Stimulated activated CD8-positive, alpha-beta memory T cell treated with anti-CD3 and anti-CD28 coated beads, Interleukin-15, amount 100 ng/mL, for 48 hours (primary cell): ENCODE measurements around the gene NEK7.

Experiments used
- DNase-seq, 2 donors: peaks; one replicate each; pipeline ENCODE4 v3.0.0-alpha.2; 2020; ENCODE audit warnings: low read depth in 2 of 2

NEK7 gene

GRCh38 chr1:198255784-198256183, 99.0 kb downstream of the NEK7 start:
- DNase-seq, result no peak

- DNase-seq, result no peak
These were observed 101.7 kb downstream of the NEK7 start for GRCh38 chr1:198258491-198258890.

GRCh38 chr1:198259333-198260074, 102.7 kb downstream of the NEK7 start:
- no peak for DNase-seq

DNA sequence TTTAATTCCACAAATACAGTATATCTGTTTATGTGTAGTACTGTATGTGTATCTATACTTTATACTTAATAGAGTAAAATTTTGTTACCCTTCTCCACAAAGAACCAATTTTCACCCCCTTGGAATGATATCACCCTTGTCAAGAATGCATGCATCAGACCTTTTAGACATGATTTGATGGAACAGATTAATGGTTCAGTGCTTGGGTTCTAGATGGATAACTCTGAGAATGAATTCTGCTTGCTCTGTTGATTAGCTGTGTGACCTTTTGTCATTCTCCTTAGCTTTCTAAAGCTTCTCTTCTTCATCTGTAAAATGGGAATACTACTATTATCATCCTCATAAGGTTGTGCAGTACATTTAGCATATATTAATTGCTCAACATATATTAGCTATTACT, 105.1 kb downstream of the NEK7 start:
- no peak for DNase-seq

GRCh38 chr1:198263186-198263585, 106.4 kb downstream of the NEK7 start:
- DNase-seq, result no peak

DNA sequence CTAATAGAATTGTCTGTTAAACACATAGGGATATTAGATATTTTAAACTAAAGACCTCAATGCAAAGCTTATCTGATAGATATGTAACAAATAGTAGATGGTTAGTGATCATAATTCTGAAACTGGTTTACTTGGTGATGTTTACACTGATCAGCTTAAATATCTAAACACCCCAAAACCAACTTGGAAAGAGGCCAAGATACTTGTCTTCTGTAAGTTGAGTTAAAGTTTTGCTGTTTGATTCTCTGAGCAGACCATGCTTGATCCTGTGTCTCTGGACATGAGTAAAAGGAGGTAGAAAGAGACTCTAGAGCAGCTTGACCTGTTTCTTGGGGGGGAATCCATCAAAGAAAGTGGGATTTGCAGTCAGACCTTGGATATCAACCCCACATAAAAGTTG, 107.5 kb downstream of the NEK7 start:
- no peak for DNase-seq

DNA sequence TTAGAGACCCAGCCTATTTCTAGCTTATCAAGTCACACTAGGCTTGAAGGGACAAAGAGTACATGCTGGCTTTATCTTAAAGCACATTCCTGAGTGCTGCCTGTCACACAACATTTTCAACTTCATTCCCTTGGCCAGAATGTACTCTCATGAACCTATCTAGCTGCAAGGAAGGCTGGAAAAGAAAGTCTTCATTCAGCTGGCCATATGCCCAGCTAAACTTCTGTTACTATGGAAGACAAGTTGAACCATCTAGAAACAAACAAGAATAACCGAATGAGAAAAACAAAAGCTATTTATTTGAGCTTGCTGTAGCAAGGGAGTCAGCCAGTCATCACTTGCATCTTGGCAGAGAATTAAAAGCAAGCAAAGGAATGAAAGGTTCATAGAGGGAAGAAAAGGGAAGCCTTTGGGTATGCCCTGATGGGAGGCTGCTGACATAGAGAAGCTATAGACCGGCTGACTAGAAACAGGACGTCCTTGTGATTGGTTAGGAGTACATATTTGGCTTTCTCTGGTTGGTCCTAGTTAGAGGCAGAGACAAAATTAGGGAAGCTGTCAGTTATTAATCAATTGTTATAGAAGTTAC, 108.4 kb downstream of the NEK7 start:
- DNase-seq, result no peak

DNA sequence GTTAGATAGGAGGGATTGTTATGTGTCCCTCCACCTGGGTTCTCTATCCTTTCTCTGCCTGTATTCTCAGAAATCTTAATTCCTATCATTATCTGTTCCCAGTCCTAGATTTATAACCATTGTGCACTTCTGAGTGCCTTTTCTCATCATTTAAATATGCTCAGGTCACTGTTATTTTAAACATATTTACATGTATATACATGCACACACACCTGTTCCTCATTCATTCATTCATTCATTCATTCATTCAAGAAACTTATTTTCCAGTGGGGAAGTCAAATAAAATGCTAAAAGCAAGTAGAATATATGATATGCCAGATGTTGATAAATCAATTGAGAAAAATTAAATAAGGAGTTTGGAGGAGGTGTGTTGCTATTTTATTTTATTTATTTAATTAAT, 110.3 kb downstream of the NEK7 start:
- DNase-seq, result no peak

GRCh38 chr1:198267921-198268320, 111.1 kb downstream of the NEK7 start:
- DNase-seq, result no peak

DNA sequence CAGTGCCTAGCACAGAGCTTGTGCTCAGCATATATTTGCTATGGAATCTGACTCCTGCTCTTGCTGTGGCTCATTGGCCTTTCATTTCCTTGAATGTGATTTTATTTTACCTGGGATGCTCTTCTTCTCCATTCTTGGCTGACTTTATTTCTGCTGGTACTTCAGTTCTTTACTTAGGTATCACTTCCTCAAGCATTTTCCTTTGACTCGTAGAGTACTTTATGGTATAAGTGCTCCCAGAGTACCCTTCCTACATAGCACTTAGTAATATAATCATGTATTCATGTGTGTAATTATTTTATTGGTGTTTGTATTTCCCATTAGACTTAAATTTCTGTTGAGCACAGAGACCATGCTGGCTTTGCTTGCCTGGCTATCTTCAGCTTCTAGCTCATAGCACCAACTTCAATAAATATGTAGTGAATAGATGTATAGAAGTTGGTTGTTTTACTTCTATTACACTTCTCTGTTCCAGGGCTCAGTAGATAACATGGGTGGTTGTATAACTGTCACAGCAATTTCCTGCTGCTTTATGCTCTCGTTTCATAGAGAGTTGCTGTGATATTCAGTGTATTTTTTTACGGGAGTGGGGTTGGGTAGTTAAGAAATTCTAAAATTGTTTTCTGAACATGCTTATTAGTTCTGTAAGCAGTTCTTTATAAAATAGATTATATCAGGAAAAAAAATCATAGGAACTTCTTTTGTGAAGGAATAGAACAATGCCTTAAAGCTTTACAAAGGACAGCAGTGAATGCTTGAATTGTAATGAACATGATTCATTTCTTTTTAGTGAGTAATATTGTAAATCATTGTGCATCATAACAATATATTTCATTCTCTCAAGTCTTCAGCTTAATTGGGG, 112.2 kb downstream of the NEK7 start:
- no peak for DNase-seq

DNA sequence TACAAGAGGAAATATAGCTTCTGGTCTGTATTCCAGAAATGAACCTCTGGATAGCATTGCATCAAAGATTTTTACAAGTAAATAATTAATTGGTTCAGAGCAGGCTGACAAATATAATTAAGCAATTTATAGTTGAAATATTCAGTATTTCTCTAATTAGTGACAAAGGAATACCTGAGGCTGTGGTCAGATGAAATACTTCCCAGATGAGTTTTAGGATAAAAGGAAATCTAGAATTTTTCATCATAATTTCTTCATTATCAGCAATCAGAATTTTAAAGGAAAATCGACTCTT, 112.8 kb downstream of the NEK7 start:
- no peak for DNase-seq

DNA sequence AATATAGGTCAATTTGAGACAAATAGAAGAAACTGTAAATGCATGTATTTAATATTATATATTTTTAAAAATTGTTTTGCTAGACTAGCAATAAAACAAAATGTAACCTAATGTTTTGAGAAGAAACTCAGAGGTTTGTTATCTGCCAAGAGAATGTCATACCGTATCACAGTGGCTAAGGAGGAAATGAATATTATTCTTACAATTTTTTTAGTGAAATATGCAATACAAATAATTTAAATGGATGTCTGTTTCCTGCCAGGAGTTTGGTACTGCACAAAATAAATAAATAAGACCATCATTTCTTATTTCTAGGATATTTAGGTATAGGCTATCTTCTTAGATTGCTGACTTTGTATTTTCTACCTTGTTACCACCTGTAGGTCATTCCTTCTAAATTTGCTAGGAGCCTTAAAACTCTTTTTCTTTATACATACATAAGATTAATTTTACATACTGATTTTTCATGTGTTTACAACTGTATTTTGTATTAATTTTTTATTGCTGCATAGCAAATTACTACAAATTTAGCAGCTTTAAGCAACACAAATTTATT, 113.6 kb downstream of the NEK7 start:
- DNase-seq, result no peak

DNA sequence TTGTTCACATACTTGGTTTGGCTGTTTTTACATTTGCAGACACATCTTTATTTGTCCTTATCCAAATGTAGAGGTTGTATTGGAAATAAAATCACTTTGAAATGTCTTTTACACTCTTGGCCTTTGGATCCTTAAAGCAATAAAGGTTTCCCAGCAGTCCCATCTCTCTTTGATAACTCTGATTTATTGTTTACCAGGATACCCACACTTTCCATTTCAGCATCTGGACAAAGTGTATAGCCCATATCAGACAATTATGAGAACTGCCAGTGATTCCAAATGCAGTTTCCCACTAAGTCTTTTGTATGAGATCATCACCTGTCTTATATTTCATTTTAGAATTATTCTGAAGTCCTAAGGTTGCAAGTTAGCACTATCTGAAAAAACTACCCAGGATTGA, 114.7 kb downstream of the NEK7 start:
- DNase-seq, result no peak

DNA sequence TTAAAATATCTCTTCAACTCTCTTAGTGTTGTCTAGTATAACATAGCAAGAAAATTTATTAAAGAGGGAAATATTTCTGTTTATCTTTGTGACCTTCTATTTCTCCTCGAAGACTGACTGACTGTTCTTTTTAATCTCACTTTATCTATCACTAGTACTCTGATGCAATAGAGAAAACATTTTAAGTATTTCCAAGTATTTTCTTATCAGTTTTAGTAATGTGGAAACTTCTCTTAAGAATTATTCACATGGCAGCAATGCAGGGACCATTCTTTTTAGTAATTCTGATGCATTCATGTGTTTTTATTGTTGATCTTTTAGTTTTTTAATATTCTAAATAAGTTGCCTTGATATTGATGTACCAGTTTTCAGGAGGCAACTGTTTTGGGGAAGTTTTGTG, 115.7 kb downstream of the NEK7 start:
- DNase-seq, result no peak

DNA sequence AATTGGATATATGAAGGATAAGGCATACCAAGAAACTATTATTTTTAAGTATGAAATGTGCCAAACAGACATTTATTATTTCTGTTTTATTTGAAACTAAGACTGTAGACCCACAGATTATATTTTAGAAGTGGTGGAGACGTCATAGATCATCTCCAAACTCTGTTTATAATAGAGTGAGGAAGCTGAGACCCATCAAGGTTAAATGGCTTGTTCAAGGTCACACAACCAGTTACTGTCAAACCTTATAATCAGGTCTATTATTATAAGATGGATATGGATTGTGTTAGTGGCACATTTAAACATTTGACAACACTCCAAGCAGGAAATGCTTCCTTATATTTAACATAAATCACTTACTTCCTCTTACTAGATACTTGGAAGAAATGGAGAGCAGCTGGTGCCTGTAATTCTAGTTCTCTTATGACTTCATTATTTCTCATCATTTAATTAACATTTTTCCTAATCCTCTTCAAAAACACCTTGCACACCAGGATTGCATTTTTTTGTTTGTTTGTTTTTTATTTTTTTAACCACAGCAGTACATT, 117.0 kb downstream of the NEK7 start:
- DNase-seq, result no peak

- DNase-seq, result no peak
These were observed 118.8 kb downstream of the NEK7 start for GRCh38 chr1:198275597-198275996.

DNA sequence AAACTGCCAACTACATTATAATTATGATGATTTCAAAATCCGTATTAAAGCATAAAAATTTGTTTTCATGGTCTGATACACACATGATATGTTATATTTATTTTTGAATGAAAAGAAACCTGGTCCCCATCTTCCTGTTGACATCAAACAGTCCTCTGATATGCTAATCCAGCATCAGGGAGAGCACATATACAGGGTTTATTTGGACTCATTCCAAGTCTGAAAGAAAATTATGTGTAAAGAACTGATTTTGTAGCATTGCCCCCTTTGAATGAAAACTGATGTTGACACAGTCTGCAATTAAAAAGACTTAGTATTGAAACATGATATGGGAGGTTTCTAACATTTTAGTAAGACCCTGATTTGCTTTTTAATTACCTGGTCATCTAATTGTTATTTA, 119.4 kb downstream of the NEK7 start:
- no peak for DNase-seq

GRCh38 chr1:198278943-198279342, 122.1 kb downstream of the NEK7 start:
- DNase-seq, result no peak

DNA sequence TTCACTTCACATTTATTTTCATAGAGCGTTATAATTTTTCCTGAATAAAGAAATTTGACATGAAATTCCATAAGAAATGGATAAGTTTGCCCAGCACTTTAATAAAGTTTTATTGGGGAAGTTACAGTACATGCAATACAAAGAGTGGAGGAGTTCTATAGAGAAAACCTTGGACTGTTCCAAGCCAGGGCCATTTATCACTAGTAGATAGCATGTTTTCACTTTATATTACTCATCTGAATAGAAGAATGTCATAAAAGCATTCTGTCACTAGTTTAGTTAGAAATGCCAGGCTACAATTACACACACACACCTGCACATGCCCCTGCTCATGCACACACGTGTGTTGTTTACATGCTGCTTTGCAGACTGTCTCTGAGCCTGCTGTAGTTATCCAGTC, 123.3 kb downstream of the NEK7 start:
- no peak for DNase-seq

DNA sequence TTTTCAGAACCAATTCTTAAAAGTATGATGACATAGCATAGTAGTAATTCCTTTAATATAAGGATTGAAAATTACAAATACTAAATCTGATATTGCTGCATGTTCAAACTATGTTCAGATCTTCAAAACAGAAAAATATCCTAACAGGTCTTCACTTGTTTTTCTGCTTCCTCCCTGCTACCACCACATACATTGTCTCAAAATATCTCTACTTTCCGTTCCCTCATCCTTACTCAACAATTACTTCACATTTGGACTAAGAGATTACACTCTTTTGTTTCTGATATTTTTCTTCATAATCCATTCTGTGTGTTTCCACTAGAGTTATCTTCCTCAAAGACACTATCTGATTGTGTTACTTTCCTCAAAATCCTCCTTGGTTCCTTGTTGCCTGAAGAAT, 125.1 kb downstream of the NEK7 start:
- DNase-seq, result no peak

- no peak for DNase-seq
These were observed 126.4 kb downstream of the NEK7 start for GRCh38 chr1:198283222-198283621.

DNA sequence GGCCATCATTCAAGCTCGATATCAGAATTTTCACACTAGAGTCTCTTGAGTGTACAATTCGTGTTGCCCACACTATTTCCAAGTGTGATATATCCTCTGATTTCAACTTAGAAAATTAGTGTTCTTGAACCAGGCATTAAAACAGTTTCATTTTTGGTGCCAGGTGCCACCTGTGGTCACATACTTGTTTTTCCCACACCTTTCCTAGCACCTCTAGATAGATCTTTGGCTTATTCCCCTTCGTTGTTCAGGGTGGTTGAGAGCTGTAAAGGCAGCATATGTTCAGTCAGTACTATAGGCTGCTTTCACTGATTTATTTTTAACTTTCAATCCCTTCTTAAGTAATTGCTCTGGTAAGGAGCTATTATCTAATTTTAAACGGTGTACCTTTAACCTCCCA, 131.1 kb downstream of the NEK7 start:
- DNase-seq, result no peak
